HEK293 (cell line): ENCODE data around the gene WASHC3.

Experiments used
- EGR2 ChIP-seq: fragments of 450-650 bp; formaldehyde crosslinking; IDR thresholded peaks from 2 replicates; pipeline ENCODE4 v1.5.1; 2016; ENCODE audit warnings: low read depth, missing biosample characterization, missing genetic modification characterization
- GLI2 ChIP-seq: fragments of 450-650 bp; formaldehyde crosslinking; IDR thresholded peaks from 2 replicates; pipeline ENCODE4; 2017; ENCODE audit warnings: missing biosample characterization, missing genetic modification characterization, low read depth, borderline replicate concordance
- GLIS2 ChIP-seq: fragments of 450-650 bp; formaldehyde crosslinking; IDR thresholded peaks from 2 replicates; pipeline ENCODE4 v1.5.1; 2016; ENCODE audit warnings: missing biosample characterization, missing genetic modification characterization
- KLF16 ChIP-seq: fragments of 450-650 bp; formaldehyde crosslinking; IDR thresholded peaks from 2 replicates; pipeline ENCODE4 v1.5.1; 2017; ENCODE audit warnings: missing biosample characterization, missing genetic modification characterization
- KLF8 ChIP-seq: fragments of 450-650 bp; formaldehyde crosslinking; IDR thresholded peaks from 2 replicates; pipeline ENCODE4 v1.5.1; 2016; ENCODE audit warnings: missing biosample characterization, missing genetic modification characterization
- KLF9 ChIP-seq: fragments of 450-650 bp; formaldehyde crosslinking; IDR thresholded peaks from 2 replicates; pipeline ENCODE4 v1.5.1; 2016; ENCODE audit warnings: missing biosample characterization, missing genetic modification characterization, low read depth
- MZF1 ChIP-seq: fragments of 450-650 bp; formaldehyde crosslinking; IDR thresholded peaks from 2 replicates; pipeline ENCODE4 v1.5.1; 2017; ENCODE audit warnings: missing biosample characterization, missing genetic modification characterization, borderline replicate concordance
- TRIM28 ChIP-seq: IDR thresholded peaks from 2 replicates; pipeline ENCODE4 v1.6.1; 2011; ENCODE audit warnings: low read length, control low read depth, borderline replicate concordance
- ZBTB8A ChIP-seq: fragments of 450-650 bp; formaldehyde crosslinking; IDR thresholded peaks from 2 replicates; pipeline ENCODE4 v1.5.1; 2016; ENCODE audit warnings: missing biosample characterization, missing genetic modification characterization
- ZFP41 ChIP-seq: fragments of 450-650 bp; formaldehyde crosslinking; IDR thresholded peaks from 2 replicates; pipeline ENCODE4 v1.5.1; 2016; ENCODE audit warnings: missing biosample characterization, missing genetic modification characterization, borderline replicate concordance
- ZNF10 ChIP-seq: fragments of 450-650 bp; formaldehyde crosslinking; IDR thresholded peaks from 2 replicates; pipeline ENCODE4 v1.5.1; 2017; ENCODE audit warnings: missing biosample characterization, missing genetic modification characterization
- ZNF140 ChIP-seq: fragments of 450-650 bp; formaldehyde crosslinking; IDR thresholded peaks from 2 replicates; pipeline ENCODE4 v1.5.1; 2016; ENCODE audit warnings: missing biosample characterization, missing genetic modification characterization
- ZNF266 ChIP-seq: fragments of 450-650 bp; formaldehyde crosslinking; IDR thresholded peaks from 2 replicates; pipeline ENCODE4 v1.5.1; 2016; ENCODE audit warnings: missing biosample characterization, missing genetic modification characterization, low read depth
- ZNF324 ChIP-seq: fragments of 450-650 bp; formaldehyde crosslinking; IDR thresholded peaks from 2 replicates; pipeline ENCODE4 v1.5.1; 2016; ENCODE audit warnings: missing biosample characterization, missing genetic modification characterization
- ZNF426 ChIP-seq: fragments of 450-650 bp; formaldehyde crosslinking; IDR thresholded peaks from 2 replicates; pipeline ENCODE4 v1.5.1; 2017; ENCODE audit warnings: missing biosample characterization, missing genetic modification characterization, mild to moderate bottlenecking, inconsistent platforms, moderate library complexity
- ZNF473 ChIP-seq: fragments of 450-650 bp; formaldehyde crosslinking; IDR thresholded peaks from 2 replicates; pipeline ENCODE4 v1.5.1; 2017; ENCODE audit warnings: missing biosample characterization, missing genetic modification characterization
- ZNF501 ChIP-seq: fragments of 450-650 bp; formaldehyde crosslinking; IDR thresholded peaks from 2 replicates; pipeline ENCODE4 v1.5.1; 2016; ENCODE audit warnings: missing biosample characterization, missing genetic modification characterization
- ZNF529 ChIP-seq: fragments of 450-650 bp; formaldehyde crosslinking; IDR thresholded peaks from 2 replicates; pipeline ENCODE4 v1.5.1; 2017; ENCODE audit warnings: missing genetic modification characterization, missing biosample characterization; ENCODE audit not compliant: insufficient replicate concordance
- ZNF707 ChIP-seq: fragments of 450-650 bp; formaldehyde crosslinking; IDR thresholded peaks from 2 replicates; pipeline ENCODE4 v1.5.1; 2016; ENCODE audit warnings: missing biosample characterization, missing genetic modification characterization
- TF ChIP-seq, protein P1 (sequence below): fragments of 450-650 bp; formaldehyde crosslinking; IDR thresholded peaks from 2 replicates; pipeline ENCODE4 v1.5.1; 2016; ENCODE audit warnings: missing biosample characterization, missing genetic modification characterization
- TF ChIP-seq, protein P2 (sequence below): fragments of 450-650 bp; formaldehyde crosslinking; IDR thresholded peaks from 2 replicates; pipeline ENCODE4 v1.5.1; 2017; ENCODE audit warnings: missing biosample characterization, missing genetic modification characterization
- TF ChIP-seq, protein P3 (sequence below): fragments of 450-650 bp; formaldehyde crosslinking; IDR thresholded peaks from 2 replicates; pipeline ENCODE4 v1.5.1; 2016; ENCODE audit warnings: missing biosample characterization, missing genetic modification characterization
- TF ChIP-seq, protein P4 (sequence below): fragments of 450-650 bp; formaldehyde crosslinking; IDR thresholded peaks from 2 replicates; pipeline ENCODE4; 2016; ENCODE audit warnings: missing biosample characterization, missing genetic modification characterization
- TF ChIP-seq, protein P5 (sequence below): fragments of 450-650 bp; formaldehyde crosslinking; IDR thresholded peaks from 2 replicates; pipeline ENCODE4 v1.5.1; 2016; ENCODE audit warnings: missing biosample characterization, missing genetic modification characterization, low read depth
- TF ChIP-seq, protein P6 (sequence below): fragments of 450-650 bp; IDR thresholded peaks from 2 replicates; pipeline ENCODE4 v1.5.1; 2018; ENCODE audit warnings: missing biosample characterization, missing genetic modification characterization
- TF ChIP-seq, protein P7 (sequence below): fragments of 450-650 bp; formaldehyde crosslinking; IDR thresholded peaks from 2 replicates; pipeline ENCODE4 v1.5.1; 2016; ENCODE audit warnings: missing biosample characterization, missing genetic modification characterization

WASHC3 gene

DNA sequence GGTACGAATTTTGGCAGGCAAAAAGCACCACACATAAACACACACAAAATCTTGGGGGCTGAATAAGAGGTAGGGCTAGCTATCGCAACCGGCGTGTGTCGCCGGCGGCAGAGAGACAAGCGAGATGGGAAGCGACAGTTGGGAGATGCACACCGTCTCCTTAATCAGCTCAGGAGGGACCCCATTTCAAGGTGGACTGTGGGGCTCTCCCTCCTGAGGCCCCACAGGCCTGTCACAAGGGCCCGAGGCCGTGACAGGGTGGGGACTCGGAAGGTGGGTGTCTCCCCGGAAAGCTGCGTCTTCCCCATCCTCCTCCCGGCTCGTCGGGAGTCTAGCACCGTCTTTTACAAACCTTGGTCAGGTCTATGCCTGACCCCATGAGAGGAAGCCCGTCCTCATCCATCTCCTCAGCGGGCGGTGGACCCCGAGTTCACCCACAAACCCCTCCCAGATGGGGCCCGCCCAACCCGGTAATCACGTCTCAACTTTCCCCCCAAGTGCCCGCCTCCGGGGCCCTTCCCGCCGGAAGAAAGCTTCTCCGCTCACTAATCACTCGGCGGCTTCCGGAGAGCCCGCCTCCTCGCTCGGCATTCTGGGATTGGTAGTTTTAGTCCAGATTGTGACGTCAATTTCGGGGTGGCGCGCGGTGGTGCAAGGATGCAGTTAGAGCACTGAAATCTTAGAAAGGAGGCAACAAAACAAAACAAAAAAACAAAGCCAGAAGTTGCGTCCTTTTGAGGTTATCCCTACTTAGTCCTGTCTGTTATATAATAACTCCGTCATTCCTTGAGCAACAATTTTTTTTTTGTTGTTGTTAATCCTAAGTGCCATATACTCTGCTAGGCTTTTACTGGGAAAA is at the start of gene WASHC3 (continued):
- TF ChIP-seq, protein P1, sequence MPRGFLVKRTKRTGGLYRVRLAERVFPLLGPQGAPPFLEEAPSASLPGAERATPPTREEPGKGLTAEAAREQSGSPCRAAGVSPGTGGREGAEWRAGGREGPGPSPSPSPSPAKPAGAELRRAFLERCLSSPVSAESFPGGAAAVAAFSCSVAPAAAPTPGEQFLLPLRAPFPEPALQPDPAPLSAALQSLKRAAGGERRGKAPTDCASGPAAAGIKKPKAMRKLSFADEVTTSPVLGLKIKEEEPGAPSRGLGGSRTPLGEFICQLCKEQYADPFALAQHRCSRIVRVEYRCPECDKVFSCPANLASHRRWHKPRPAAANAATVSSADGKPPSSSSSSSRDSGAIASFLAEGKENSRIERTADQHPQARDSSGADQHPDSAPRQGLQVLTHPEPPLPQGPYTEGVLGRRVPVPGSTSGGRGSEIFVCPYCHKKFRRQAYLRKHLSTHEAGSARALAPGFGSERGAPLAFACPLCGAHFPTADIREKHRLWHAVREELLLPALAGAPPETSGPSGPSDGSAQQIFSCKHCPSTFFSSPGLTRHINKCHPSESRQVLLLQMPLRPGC (tag by site-specific recombination), result no peak
- TF ChIP-seq, protein P2, sequence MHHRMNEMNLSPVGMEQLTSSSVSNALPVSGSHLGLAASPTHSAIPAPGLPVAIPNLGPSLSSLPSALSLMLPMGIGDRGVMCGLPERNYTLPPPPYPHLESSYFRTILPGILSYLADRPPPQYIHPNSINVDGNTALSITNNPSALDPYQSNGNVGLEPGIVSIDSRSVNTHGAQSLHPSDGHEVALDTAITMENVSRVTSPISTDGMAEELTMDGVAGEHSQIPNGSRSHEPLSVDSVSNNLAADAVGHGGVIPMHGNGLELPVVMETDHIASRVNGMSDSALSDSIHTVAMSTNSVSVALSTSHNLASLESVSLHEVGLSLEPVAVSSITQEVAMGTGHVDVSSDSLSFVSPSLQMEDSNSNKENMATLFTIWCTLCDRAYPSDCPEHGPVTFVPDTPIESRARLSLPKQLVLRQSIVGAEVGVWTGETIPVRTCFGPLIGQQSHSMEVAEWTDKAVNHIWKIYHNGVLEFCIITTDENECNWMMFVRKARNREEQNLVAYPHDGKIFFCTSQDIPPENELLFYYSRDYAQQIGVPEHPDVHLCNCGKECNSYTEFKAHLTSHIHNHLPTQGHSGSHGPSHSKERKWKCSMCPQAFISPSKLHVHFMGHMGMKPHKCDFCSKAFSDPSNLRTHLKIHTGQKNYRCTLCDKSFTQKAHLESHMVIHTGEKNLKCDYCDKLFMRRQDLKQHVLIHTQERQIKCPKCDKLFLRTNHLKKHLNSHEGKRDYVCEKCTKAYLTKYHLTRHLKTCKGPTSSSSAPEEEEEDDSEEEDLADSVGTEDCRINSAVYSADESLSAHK (tag by site-specific recombination), result 0 out of 2 replicates have a peak, but pooled peaks have one; percentile 15
- TF ChIP-seq ZNF501 (peak; percentile 46; the same call in 1 of the 2 replicates), KLF8 (tag by site-specific recombination) (peak; percentile 63; the same call in 1 of the 2 replicates), ZNF324 (tag by site-specific recombination) (no peak), ZFP41 (tag by site-specific recombination) (no peak), KLF16 (tag by site-specific recombination) (peak; percentile 64; the same call in 1 of the 2 replicates), ZNF426 (tag by site-specific recombination) (no peak), EGR2 (tag by site-specific recombination) (0 out of 2 replicates have a peak, but pooled peaks have one; percentile 13), GLIS2 (tag by site-specific recombination) (peak; percentile 54), GLI2 (no peak), ZNF707 (no peak), ZNF10 (tag by site-specific recombination) (no peak; the same call in 1 of the 2 replicates), KLF9 (tag by site-specific recombination) (peak; percentile 64), MZF1 (tag by site-specific recombination) (no peak), ZNF266 (tag by site-specific recombination) (no peak), ZBTB8A (tag by site-specific recombination) (peak; percentile 53), ZNF529 (tag by site-specific recombination) (no peak), ZNF473 (no peak), TRIM28 (no peak), ZNF140 (tag by site-specific recombination) (no peak)
- TF ChIP-seq, protein P3, sequence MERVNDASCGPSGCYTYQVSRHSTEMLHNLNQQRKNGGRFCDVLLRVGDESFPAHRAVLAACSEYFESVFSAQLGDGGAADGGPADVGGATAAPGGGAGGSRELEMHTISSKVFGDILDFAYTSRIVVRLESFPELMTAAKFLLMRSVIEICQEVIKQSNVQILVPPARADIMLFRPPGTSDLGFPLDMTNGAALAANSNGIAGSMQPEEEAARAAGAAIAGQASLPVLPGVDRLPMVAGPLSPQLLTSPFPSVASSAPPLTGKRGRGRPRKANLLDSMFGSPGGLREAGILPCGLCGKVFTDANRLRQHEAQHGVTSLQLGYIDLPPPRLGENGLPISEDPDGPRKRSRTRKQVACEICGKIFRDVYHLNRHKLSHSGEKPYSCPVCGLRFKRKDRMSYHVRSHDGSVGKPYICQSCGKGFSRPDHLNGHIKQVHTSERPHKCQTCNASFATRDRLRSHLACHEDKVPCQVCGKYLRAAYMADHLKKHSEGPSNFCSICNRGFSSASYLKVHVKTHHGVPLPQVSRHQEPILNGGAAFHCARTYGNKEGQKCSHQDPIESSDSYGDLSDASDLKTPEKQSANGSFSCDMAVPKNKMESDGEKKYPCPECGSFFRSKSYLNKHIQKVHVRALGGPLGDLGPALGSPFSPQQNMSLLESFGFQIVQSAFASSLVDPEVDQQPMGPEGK (tag by site-specific recombination), result peak; percentile 94
- TF ChIP-seq, protein P4, sequence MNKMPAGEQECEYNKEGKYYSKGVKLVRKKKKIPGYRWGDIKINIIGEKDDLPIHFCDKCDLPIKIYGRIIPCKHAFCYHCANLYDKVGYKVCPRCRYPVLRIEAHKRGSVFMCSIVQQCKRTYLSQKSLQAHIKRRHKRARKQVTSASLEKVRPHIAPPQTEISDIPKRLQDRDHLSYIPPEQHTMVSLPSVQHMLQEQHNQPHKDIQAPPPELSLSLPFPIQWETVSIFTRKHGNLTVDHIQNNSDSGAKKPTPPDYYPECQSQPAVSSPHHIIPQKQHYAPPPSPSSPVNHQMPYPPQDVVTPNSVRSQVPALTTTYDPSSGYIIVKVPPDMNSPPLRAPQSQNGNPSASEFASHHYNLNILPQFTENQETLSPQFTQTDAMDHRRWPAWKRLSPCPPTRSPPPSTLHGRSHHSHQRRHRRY (tag by site-specific recombination), result no peak
- TF ChIP-seq, protein P5, sequence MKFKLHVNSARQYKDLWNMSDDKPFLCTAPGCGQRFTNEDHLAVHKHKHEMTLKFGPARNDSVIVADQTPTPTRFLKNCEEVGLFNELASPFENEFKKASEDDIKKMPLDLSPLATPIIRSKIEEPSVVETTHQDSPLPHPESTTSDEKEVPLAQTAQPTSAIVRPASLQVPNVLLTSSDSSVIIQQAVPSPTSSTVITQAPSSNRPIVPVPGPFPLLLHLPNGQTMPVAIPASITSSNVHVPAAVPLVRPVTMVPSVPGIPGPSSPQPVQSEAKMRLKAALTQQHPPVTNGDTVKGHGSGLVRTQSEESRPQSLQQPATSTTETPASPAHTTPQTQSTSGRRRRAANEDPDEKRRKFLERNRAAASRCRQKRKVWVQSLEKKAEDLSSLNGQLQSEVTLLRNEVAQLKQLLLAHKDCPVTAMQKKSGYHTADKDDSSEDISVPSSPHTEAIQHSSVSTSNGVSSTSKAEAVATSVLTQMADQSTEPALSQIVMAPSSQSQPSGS (tag by site-specific recombination), result peak; percentile 91
- TF ChIP-seq, protein P6, sequence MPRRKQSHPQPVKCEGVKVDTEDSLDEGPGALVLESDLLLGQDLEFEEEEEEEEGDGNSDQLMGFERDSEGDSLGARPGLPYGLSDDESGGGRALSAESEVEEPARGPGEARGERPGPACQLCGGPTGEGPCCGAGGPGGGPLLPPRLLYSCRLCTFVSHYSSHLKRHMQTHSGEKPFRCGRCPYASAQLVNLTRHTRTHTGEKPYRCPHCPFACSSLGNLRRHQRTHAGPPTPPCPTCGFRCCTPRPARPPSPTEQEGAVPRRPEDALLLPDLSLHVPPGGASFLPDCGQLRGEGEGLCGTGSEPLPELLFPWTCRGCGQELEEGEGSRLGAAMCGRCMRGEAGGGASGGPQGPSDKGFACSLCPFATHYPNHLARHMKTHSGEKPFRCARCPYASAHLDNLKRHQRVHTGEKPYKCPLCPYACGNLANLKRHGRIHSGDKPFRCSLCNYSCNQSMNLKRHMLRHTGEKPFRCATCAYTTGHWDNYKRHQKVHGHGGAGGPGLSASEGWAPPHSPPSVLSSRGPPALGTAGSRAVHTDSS (tag by site-specific recombination), result no peak
- TF ChIP-seq, protein P7, sequence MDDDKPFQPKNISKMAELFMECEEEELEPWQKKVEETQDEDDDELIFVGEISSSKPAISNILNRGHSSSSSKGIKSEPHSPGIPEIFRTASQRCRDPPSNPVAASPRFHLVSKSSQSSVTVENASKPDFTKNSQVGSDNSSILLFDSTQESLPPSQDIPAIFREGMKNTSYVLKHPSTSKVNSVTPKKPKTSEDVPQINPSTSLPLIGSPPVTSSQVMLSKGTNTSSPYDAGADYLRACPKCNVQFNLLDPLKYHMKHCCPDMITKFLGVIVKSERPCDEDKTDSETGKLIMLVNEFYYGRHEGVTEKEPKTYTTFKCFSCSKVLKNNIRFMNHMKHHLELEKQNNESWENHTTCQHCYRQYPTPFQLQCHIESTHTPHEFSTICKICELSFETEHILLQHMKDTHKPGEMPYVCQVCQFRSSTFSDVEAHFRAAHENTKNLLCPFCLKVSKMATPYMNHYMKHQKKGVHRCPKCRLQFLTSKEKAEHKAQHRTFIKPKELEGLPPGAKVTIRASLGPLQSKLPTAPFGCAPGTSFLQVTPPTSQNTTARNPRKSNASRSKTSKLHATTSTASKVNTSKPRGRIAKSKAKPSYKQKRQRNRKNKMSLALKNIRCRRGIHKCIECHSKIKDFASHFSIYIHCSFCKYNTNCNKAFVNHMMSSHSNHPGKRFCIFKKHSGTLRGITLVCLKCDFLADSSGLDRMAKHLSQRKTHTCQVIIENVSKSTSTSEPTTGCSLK (tag by site-specific recombination), result no peak
